ENCODE data around the gene ZNF787. TPM values are rescaled to one million over a fixed set of nuclear protein-coding genes. Genes with fewer than 3 reads are reported as not detected.

ZNF787 gene
- polyA plus RNA-seq (2011; rRNA removed) (4.5 and 8.5 TPM in 2 replicates), polyA minus RNA-seq (2011; rRNA and poly(A)+ RNA removed) (2.0 and 3.0 TPM in 2 replicates)

- Histone ChIP-seq H3K27ac (ENCODE audit: low read depth, low read length) (peak within 1 kb of the TSS; percentile 91), H3K4me3 (ENCODE audit: low read depth, low read length) (peak within 1 kb of the TSS; percentile 73), H3K27me3 (ENCODE audit: control insufficient read depth, insufficient read depth, low read length) (no peaks in the 10 kb centered on the region), H3K9me3 (ENCODE audit: control insufficient read depth, insufficient read depth, low read length) (no peaks in the 10 kb centered on the region; the same call in 1 of the 2 replicates)
- ChIA-PET POLR2A (interaction anchor here (0.7 to 1.5 kb wide), 11 partner anchors 11 to 282 kb away, joined by 3 to 12 read pairs (median 4); partner anchors contain the start of genes ZNF444, ZNF583 and ZSCAN5A), CTCF (interaction anchor here (0.6 to 1.0 kb wide), 3 partner anchors 33 to 188 kb away, joined by 3 read pairs; no protein-coding TSS in a partner anchor)
- DNase-seq (ENCODE audit: low read depth, low spot score): peak; percentile 95
- TF ChIP-seq, protein P1, sequence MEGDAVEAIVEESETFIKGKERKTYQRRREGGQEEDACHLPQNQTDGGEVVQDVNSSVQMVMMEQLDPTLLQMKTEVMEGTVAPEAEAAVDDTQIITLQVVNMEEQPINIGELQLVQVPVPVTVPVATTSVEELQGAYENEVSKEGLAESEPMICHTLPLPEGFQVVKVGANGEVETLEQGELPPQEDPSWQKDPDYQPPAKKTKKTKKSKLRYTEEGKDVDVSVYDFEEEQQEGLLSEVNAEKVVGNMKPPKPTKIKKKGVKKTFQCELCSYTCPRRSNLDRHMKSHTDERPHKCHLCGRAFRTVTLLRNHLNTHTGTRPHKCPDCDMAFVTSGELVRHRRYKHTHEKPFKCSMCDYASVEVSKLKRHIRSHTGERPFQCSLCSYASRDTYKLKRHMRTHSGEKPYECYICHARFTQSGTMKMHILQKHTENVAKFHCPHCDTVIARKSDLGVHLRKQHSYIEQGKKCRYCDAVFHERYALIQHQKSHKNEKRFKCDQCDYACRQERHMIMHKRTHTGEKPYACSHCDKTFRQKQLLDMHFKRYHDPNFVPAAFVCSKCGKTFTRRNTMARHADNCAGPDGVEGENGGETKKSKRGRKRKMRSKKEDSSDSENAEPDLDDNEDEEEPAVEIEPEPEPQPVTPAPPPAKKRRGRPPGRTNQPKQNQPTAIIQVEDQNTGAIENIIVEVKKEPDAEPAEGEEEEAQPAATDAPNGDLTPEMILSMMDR (IDR thresholded peaks at IDR 0.05; ENCODE audit: low read depth, low read length): no peak; the same call in 1 of the 2 replicates
Measured at GRCh38 chr19:56121180-56122167, at the start of gene ZNF787. Gene ZNF787 (minus strand): TSS chr19:56121295. CDS start chr19:56103217, 18,078 bp downstream.

DNA sequence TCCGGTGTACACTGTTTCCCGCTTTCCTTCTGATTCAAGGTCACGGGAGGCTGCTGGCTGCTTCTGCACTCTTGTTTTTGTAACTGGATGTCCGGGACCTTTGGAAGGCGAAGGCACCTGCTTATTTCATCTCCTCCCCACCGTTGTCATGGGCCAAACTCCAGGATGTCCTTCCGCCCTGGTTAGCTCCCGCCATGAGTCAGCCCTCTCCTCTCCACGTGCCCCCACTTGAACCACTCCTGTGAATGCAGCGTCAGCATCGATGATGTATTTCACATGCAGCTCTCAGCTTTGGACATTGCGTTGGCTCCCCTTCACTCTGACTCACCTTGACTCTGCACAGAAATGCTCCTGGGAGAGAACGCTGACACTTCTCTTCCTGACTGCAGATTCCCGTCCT lies 49.2 kb upstream of the ZNF787 start:
- no peak overlapping the region for H3K4me3 ChIP-seq (ENCODE audit: low read depth, low read length)
- DNase-seq (ENCODE audit: low read depth, low spot score): no peak
- TF ChIP-seq, protein P1 (IDR thresholded peaks at IDR 0.05; ENCODE audit: low read depth, low read length): no peak
- H3K27me3 ChIP-seq (ENCODE audit: control insufficient read depth, insufficient read depth, low read length): peaks cover 3% of the 10 kb centered on the region
- ChIA-PET POLR2A (no interaction called here), CTCF (interaction anchor here (0.6 to 10.6 kb wide), 9 partner anchors 15 to 198 kb away, joined by 3 to 140 read pairs (median 4); no protein-coding TSS in a partner anchor)
- H3K27ac ChIP-seq (ENCODE audit: low read depth, low read length): no peak overlapping the region
- no peaks in the 10 kb centered on the region for H3K9me3 ChIP-seq (ENCODE audit: control insufficient read depth, insufficient read depth, low read length)

GRCh38 chr19:56167064-56167578 lies 46.0 kb upstream of the ZNF787 start:
- Histone ChIP-seq H3K27me3 (ENCODE audit: control insufficient read depth, insufficient read depth, low read length) (no peaks in the 10 kb centered on the region), H3K27ac (ENCODE audit: low read depth, low read length) (no peak overlapping the region), H3K9me3 (ENCODE audit: control insufficient read depth, insufficient read depth, low read length) (no peaks in the 10 kb centered on the region), H3K4me3 (ENCODE audit: low read depth, low read length) (no peak overlapping the region)
- CTCF ChIA-PET: interaction anchor here (1.5 to 10.6 kb wide), 3 partner anchors 86 to 101 kb away, joined by 5 to 140 read pairs (median 6); no protein-coding TSS in a partner anchor
- no peak for DNase-seq (ENCODE audit: low read depth, low spot score)
- POLR2A ChIA-PET: no interaction called here
- TF ChIP-seq, protein P1 (IDR thresholded peaks at IDR 0.05; ENCODE audit: low read depth, low read length): no peak

DNA sequence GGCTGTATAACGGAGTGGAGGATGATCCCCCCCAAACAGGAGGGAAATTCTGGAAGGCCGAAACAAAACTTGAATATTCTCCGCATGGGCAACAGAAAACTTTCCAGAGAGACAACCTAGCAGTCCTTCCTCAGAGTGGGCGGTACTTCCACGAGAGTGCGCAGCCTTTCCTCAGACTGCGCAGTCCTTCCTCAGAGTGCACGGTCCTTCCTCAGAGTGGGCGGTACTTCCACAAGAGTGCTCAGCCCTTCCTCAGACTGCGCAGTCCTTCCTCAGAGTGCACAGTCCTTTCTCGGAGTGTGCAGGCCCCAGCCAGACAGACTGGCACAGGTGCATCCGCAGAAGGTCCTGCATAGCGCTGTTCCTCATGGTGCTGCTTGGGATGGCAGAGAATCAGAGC lies 42.0 kb upstream of the ZNF787 start:
- ChIA-PET CTCF (no interaction called here), POLR2A (interaction anchor here (0.5 to 0.6 kb wide), 3 partner anchors 23 to 1135 kb away, joined by 3 to 7 read pairs (median 5); no protein-coding TSS in a partner anchor)
- peaks cover 5% of the 10 kb centered on the region; the same call in 1 of the 2 replicates for H3K9me3 ChIP-seq (ENCODE audit: control insufficient read depth, insufficient read depth, low read length)
- H3K27me3 ChIP-seq (ENCODE audit: control insufficient read depth, insufficient read depth, low read length): no peaks in the 10 kb centered on the region
- H3K4me3 ChIP-seq (ENCODE audit: low read depth, low read length): no peak overlapping the region
- H3K27ac ChIP-seq (ENCODE audit: low read depth, low read length): no peak overlapping the region
- DNase-seq (ENCODE audit: low read depth, low spot score): no peak
- TF ChIP-seq, protein P1 (IDR thresholded peaks at IDR 0.05; ENCODE audit: low read depth, low read length): no peak

Measured in AG04450 (cell line).